HG03045 (cell line): ENCODE measurements around the gene ZNF511.
A peak's percentile ranks its signal among the peaks of the same experiment; 100 is the strongest.

ENCODE experiments used
- ATAC-seq: cut with Tn5 transposase; IDR thresholded peaks from one replicate; pipeline ENCODE4 v1.9.1; 2021; ENCODE audit warnings: mild to moderate bottlenecking, moderate library complexity; ENCODE audit not compliant: unreplicated experiment

The ZNF511 gene

GRCh38 chr10:133350950-133351329, 42.2 kb downstream of the ZNF511 start:
- no peak for ATAC-seq

GRCh38 chr10:133351408-133352318, 42.9 kb downstream of the ZNF511 start:
- no peak for ATAC-seq

DNA sequence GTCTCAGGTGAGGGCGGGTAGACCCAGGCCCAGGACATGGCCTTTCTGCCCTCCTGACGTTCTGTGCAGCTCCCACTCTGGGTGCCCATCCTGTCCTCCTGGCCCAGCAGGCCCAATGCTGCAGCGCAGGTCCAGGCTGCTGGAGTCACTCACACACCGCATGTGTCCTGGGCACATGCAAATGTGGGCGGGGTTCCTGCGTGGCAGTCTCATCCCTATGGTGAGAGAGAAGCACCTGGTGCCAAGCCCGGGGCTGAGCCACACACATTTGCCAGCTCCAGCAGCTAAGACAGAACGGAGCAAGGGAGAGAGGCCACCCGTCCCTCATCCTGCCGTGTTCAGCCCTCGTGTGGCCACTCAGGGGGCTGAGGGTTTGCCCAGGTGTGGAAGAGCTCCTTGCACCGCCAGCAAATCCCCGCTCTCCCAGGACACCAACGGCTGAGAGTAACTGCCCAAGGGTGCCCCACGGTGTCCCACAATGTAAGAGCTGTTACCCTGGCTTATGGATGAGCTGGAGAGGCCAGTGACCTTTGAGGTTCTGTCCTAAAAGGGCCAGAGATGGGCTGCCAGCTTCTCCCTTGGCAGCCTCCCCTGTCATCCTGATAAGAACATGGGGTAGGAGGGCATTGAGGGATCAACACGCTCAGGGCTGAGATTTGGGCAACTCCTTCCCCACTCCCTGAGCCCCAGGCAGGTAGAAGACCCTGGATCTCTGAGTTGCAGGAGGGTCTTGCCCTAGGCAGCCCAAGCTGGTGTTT, 44.7 kb downstream of the ZNF511 start:
- no peak for ATAC-seq

GRCh38 chr10:133353988-133354605, 45.4 kb downstream of the ZNF511 start:
- no peak for ATAC-seq

- ATAC-seq: no peak
These were observed 46.0 kb downstream of the ZNF511 start for GRCh38 chr10:133354672-133355240.

- no peak for ATAC-seq
These were observed 46.6 kb downstream of the ZNF511 start for GRCh38 chr10:133355266-133355665.

DNA sequence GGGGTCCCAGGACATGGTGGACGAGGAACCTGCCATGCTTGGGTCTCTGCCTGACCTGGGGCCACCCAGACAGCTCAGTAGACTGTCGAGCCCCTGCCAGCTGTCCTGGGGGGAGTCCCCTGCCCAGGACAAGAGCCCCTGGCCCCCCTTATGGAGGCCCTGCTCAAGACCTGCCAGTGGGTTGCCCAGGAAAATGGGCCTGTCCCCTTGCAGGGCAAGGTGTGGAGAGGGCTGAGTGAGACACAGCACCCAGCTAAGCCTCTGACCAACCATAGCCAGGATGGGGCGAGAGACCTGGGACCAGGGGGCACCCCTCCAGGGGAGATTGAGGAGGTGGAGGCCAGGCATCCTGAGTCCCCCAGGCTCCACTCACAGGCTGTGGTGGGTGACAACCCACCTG, 47.3 kb downstream of the ZNF511 start:
- ATAC-seq: no peak

GRCh38 chr10:133356549-133357284, 48.0 kb downstream of the ZNF511 start:
- no peak for ATAC-seq

DNA sequence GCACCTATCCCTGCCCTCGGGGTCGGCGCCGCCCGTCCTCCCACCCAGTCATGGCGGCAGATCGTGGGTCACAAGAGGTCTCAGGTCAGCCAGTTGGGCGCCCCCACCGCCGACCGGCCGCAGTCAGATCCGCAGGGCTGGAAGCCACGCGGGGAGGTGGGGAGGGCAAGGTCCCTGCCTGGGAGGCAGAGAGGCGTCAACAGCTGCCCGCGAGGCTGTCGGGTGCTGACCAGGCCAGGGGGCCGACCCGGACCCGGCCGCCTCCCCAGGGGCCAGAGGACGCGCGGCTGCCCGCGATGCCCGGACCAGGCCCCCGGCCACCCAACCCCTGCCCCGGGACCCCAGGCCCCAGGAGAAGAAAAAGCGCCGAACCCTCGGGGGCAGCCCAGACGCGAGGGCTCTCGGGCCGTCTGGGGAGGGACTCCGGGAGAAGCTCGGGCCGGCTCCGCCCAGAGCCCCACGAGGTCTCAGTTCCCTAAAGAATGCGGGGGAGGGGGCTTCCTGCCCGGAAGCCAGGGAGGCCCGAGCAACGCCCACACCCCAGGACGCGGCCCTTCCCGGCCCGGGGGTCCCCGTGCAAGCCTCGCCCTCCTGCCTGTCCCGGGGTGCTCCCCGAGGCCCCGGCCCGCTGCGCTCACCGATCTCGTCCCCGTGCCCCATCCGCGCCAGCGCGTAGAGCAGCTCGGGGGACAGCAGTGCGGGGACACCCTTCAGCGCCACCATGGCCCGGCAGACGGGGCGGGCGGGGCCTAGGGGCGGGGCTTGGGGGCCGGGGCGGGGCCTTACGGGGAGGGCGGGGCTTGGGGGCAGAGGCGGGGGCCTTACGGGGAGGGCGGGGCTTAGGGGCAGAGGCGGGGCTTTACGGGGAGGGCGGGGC, 48.8 kb downstream of the ZNF511 start, which contains the start of gene FUOM:
Gene FUOM (minus strand): TSS at position 735 of the 877 bp plus-strand sequence. CDS start 12 bp downstream, at position 723.
- ATAC-seq: peak; percentile 59

DNA sequence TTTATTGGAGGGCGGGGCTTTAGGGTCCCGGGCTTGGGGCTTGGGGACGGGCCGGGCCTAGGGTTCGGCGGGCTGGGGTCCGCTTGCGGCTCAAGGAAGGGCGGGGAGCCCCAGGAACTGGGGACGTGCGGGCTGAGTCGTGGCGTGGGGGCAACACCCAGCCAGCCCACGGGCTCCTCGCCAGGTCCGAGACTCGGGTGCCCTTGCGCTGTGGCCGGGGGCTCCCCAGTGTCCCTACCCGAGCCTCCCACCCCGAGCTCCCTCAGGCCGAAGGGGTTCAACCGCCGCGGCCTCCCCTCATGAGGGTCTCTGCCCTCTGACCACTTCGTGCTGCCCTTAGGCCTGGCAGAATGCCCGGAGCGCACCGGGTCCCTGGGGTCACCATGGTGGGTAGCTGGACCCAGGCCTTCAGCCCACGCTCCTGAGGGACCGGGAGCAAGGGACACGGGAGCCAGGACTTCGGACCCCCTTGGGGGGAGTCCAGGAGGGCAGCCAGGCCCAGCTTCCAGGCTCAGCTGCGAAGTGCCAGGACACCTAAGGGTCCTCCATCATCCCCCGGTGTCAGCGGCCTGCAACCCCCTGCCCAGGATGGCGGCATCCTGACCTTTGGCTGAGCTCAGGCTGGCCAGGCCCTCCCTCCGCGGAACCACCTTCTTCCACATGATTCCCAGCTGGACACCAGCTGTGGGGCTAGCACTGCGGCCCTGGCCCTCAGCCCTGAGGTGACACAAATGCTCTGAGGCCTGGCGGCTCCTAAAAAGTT, 49.6 kb downstream of the ZNF511 start:
- ATAC-seq: no peak

GRCh38 chr10:133358925-133359310, 50.2 kb downstream of the ZNF511 start:
- no peak for ATAC-seq

- no peak for ATAC-seq
These were observed 50.8 kb downstream of the ZNF511 start for GRCh38 chr10:133359554-133359971.

- ATAC-seq: no peak
These were observed 51.4 kb downstream of the ZNF511 start for GRCh38 chr10:133359972-133360610.

DNA sequence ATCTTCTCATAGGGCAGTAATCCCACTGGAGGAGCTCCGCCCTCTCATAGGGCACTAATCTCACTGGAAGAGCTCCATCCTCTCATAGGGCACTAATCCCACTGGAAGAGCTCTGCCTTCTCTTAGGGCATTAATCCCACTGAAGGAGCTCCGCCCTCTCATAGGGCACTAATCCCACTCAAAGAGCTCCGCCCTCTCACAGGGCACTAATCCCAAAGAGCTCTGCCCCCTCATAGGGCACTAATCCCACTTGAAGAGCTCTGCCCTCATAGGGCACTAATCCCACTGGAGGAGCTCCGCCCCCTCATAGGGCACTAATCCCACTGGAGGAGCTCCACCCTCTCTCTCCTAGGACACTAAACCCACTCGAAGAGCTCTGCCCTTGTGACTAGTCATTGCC, 52.5 kb downstream of the ZNF511 start:
- ATAC-seq: no peak

DNA sequence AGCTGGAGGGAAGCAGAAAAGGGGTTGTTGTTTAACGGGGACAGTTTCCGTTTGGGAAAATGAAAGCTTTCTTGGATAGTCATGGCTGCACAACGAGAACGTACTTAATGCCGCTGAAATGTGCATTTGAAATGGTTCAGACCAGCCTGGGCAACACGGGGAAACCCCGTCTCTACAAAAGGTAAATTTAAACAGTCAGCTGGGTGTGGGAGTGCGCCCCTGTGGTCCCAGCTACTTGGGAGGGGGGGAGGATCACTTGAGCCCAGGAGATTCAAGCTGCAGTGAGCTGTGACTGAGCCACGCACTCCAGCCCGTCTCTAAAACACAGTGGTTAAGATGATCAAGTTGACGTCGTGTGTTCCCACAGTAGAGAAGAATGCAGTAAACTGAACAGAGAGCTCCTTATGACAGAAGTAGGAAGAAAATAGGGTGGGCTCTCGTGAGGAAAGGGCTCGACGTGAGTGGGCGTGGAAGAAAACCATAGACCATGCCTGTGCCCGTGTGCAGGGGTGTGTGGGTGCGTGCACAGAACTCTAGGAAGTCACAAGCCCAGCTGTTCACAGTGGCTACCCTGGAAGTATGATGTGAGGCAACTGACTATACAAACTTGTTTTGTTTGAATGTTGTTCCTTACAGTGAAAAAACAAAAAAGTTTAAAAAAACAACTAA, 53.2 kb downstream of the ZNF511 start:
- ATAC-seq: no peak
